HG02759 (cell line): Measurements from ENCODE around the gene CTXN2.

ENCODE experiments used
- ATAC-seq: cut with Tn5 transposase; IDR thresholded peaks from one replicate; pipeline ENCODE4 v1.9.1; 2021; ENCODE audit warnings: mild to moderate bottlenecking, moderate library complexity; ENCODE audit not compliant: unreplicated experiment

Gene CTXN2

GRCh38 chr15:48191574-48192225 lies at the start of gene CTXN2:
TSS of gene CTXN2 (plus strand) at chr15:48191665. CDS start at chr15:48201301, 9,636 bp downstream.
- ATAC-seq = no peak

- ATAC-seq = no peak
Observed at GRCh38 chr15:48143856-48144255, 47.6 kb upstream of the CTXN2 start.

- ATAC-seq = no peak
Observed at GRCh38 chr15:48144889-48145288, 46.6 kb upstream of the CTXN2 start.

GRCh38 chr15:48145923-48146322 lies 45.5 kb upstream of the CTXN2 start:
- no peak for ATAC-seq

GRCh38 chr15:48147358-48147757 lies 44.1 kb upstream of the CTXN2 start:
- ATAC-seq = no peak

GRCh38 chr15:48149858-48150257 lies 41.6 kb upstream of the CTXN2 start:
- ATAC-seq = no peak

- ATAC-seq = no peak
Observed at GRCh38 chr15:48153526-48153925, 37.9 kb upstream of the CTXN2 start.

GRCh38 chr15:48168616-48169015 lies 22.8 kb upstream of the CTXN2 start:
- no peak for ATAC-seq

- no peak for ATAC-seq
Observed at GRCh38 chr15:48170981-48171380, 20.5 kb upstream of the CTXN2 start.

- peak; percentile 24 for ATAC-seq
Observed at GRCh38 chr15:48175126-48175525, 16.3 kb upstream of the CTXN2 start.

GRCh38 chr15:48176112-48176511 lies 15.4 kb upstream of the CTXN2 start:
- ATAC-seq = no peak

GRCh38 chr15:48176957-48177356 lies 14.5 kb upstream of the CTXN2 start:
- no peak for ATAC-seq

- peak; percentile 65 for ATAC-seq
Observed at GRCh38 chr15:48177383-48177765, 14.1 kb upstream of the CTXN2 start.

- ATAC-seq = peak; percentile 84
Observed at GRCh38 chr15:48177766-48178647, 13.5 kb upstream of the CTXN2 start, which contains the start of gene MYEF2. TSS of gene MYEF2 (minus strand) at chr15:48178295. CDS start at chr15:48178237, 58 bp downstream.

GRCh38 chr15:48178648-48178931 lies 12.9 kb upstream of the CTXN2 start:
- no peak for ATAC-seq

- ATAC-seq = no peak
Observed at GRCh38 chr15:48182749-48183148, 8.7 kb upstream of the CTXN2 start.

GRCh38 chr15:48185529-48185928 lies 5.9 kb upstream of the CTXN2 start:
- no peak for ATAC-seq

- no peak for ATAC-seq
Observed at GRCh38 chr15:48186271-48186670, 5.2 kb upstream of the CTXN2 start.

- ATAC-seq = no peak
Observed at GRCh38 chr15:48190932-48191573, 412 bp upstream of the CTXN2 start.

GRCh38 chr15:48202068-48202467 lies 10.6 kb downstream of the CTXN2 start:
- no peak for ATAC-seq

GRCh38 chr15:48205981-48206380 lies 14.5 kb downstream of the CTXN2 start, which contains the start of gene SLC12A1:
TSS of gene SLC12A1 (plus strand) at chr15:48206302. CDS start at chr15:48207720, 1,418 bp downstream.
- no peak for ATAC-seq

- ATAC-seq = no peak
Observed at GRCh38 chr15:48221261-48221660, 29.8 kb downstream of the CTXN2 start.
